Trophoblast cell (in vitro differentiated cells and primary cell): Measurements from ENCODE around the gene NDST3.

ENCODE experiments used
- DNase-seq, 2 donors: peaks; one replicate each; pipeline ENCODE4 v3.0.0-alpha.2; 2016
- H2AFZ ChIP-seq: 2 replicates; pipeline ENCODE4 v1.6.1; 2013; ENCODE audit warnings: low read length, moderate library complexity, mild to moderate bottlenecking; ENCODE audit not compliant: insufficient read depth, poor library complexity
- H2AK5ac ChIP-seq: 2 replicates; pipeline ENCODE4 v1.6.1; 2013; ENCODE audit warnings: mild to moderate bottlenecking, low read length
- H2BK120ac ChIP-seq: 2 replicates; pipeline ENCODE4 v1.6.1; 2013; ENCODE audit warnings: low read length, mild to moderate bottlenecking, moderate library complexity; ENCODE audit not compliant: insufficient read depth, poor library complexity
- H2BK12ac ChIP-seq: 2 replicates; pipeline ENCODE4 v1.6.1; 2013; ENCODE audit warnings: mild to moderate bottlenecking, low read length, moderate library complexity
- H2BK5ac ChIP-seq: 2 replicates; pipeline ENCODE4 v1.6.1; 2013; ENCODE audit warnings: low read length, low read depth, moderate library complexity, mild to moderate bottlenecking; ENCODE audit not compliant: poor library complexity
- H3K14ac ChIP-seq: 2 replicates; pipeline ENCODE4 v1.6.1; 2013; ENCODE audit warnings: mild to moderate bottlenecking, low read length
- H3K18ac ChIP-seq: 2 replicates; pipeline ENCODE4 v1.6.1; 2013; ENCODE audit warnings: mild to moderate bottlenecking, low read length
- H3K23ac ChIP-seq: 2 replicates; pipeline ENCODE4 v1.6.1; 2013; ENCODE audit warnings: low read length
- H3K27ac ChIP-seq: 2 replicates; pipeline ENCODE4 v1.5.1; 2013; ENCODE audit warnings: low read depth, mild to moderate bottlenecking, inconsistent platforms, low read length, moderate library complexity
- H3K27me3 ChIP-seq: 2 replicates; pipeline ENCODE4 v1.6.1; 2013; ENCODE audit warnings: inconsistent platforms, mild to moderate bottlenecking, low read length, moderate library complexity; ENCODE audit not compliant: insufficient read depth
- H3K36me3 ChIP-seq, 2 experiments: 1 replicate in 1 of 2; 2 replicates in 1 of 2; pipeline ENCODE4 v1.6.1; 2013; ENCODE audit warnings: low read length in 2 of 2, mild to moderate bottlenecking in 2 of 2, moderate library complexity in 1 of 2; ENCODE audit not compliant: insufficient read depth in 2 of 2, control insufficient read depth in 1 of 2
- H3K4ac ChIP-seq: 2 replicates; pipeline ENCODE4 v1.6.1; 2013; ENCODE audit warnings: low read depth, mild to moderate bottlenecking, low read length, moderate library complexity
- H3K4me1 ChIP-seq, 2 experiments: 1 replicate in 1 of 2; 2 replicates in 1 of 2; pipeline ENCODE4 v1.6.1; 2013; ENCODE audit warnings: low read length in 2 of 2, mild to moderate bottlenecking in 2 of 2, moderate library complexity in 1 of 2; ENCODE audit not compliant: insufficient read depth in 2 of 2, control insufficient read depth in 1 of 2
- H3K4me2 ChIP-seq: 2 replicates; pipeline ENCODE4 v1.6.1; 2013; ENCODE audit warnings: inconsistent platforms, mild to moderate bottlenecking, low read length, moderate library complexity
- H3K4me3 ChIP-seq: 2 replicates; pipeline ENCODE4 v1.5.1; 2013; ENCODE audit warnings: mild to moderate bottlenecking, low read depth, low read length, inconsistent platforms
- H3K79me1 ChIP-seq: one replicate; pipeline ENCODE4 v1.6.1; 2013; ENCODE audit warnings: low read length
- H3K79me2 ChIP-seq: 2 replicates; pipeline ENCODE4 v1.6.1; 2013; ENCODE audit warnings: low read length, mild to moderate bottlenecking; ENCODE audit not compliant: control insufficient read depth, insufficient read depth, poor library complexity
- H3K9ac ChIP-seq: 2 replicates; pipeline ENCODE4 v1.6.1; 2013; ENCODE audit warnings: mild to moderate bottlenecking, low read length
- H3K9me3 ChIP-seq: 2 replicates; pipeline ENCODE4 v1.6.1; 2013; ENCODE audit warnings: low read depth, mild to moderate bottlenecking, control low read depth, inconsistent platforms, low read length; ENCODE audit not compliant: insufficient read depth
- H4K12ac ChIP-seq: 2 replicates; pipeline ENCODE4 v1.6.1; 2013; ENCODE audit warnings: low read depth, mild to moderate bottlenecking, low read length, moderate library complexity
- H4K8ac ChIP-seq: 2 replicates; pipeline ENCODE4 v1.6.1; 2013; ENCODE audit warnings: low read depth, mild to moderate bottlenecking, low read length, moderate library complexity
- H4K91ac ChIP-seq: one replicate; pipeline ENCODE4 v1.6.1; 2013; ENCODE audit warnings: low read depth, mild to moderate bottlenecking, low read length, moderate library complexity
- WGBS: extraction: QIAGEN DNeasy Blood & Tissue Kit; methylation state at CpG from one replicate; pipeline ENCODE4 v1.1.7; 2013; ENCODE audit warnings: missing lambda C conversion rate; ENCODE audit not compliant: insufficient read length, insufficient coverage; ENCODE audit errors: extremely low coverage; 5-methylcytosine and 5-hydroxymethylcytosine counted together

Gene NDST3

DNA sequence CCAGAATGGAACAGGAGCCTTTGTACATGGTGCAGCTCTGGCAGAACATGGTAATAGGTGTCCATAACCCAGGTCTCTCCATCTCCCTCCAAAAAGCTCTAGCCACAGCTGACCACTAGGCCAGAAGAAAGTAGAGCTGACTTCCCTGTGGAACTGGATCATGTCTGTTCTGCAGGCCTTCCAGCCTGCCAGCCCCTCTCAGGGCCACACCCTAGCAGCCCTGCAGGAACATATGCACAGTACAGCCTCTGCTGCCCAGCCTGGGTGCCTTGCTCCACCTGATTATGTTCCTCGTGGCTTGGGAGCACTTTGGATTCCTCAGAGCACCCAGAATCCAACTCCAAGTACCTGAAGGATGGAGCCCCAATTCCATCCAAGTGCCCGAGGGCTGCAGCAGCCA is 12.0 kb downstream of the NDST3 start:
- Histone ChIP-seq H4K12ac (no peak overlapping the region), H3K36me3 (no peaks in the 10 kb centered on the region), H3K79me1 (no peaks in the 10 kb centered on the region), H3K23ac (no peak overlapping the region), H2BK12ac (no peak overlapping the region), H2BK120ac (no peak overlapping the region), H2AK5ac (no peak overlapping the region), H4K91ac (no peak overlapping the region), H3K4me1 (no peaks in the 10 kb centered on the region), H2AFZ (no peak overlapping the region), H3K18ac (no peak overlapping the region), H4K8ac (no peak overlapping the region), H3K4me2 (no peak overlapping the region), H3K4ac (no peak overlapping the region), H3K27me3 (no peaks in the 10 kb centered on the region), H3K14ac (no peak overlapping the region), H3K4me3 (no peak overlapping the region), H3K79me2 (no peaks in the 10 kb centered on the region), H2BK5ac (no peak overlapping the region), H3K9ac (no peak overlapping the region), H3K9me3 (no peaks in the 10 kb centered on the region), H3K27ac (no peak overlapping the region)
- no peak for DNase-seq
- no CpG with 5 or more reads among the region's 2 CpGs for WGBS

DNA sequence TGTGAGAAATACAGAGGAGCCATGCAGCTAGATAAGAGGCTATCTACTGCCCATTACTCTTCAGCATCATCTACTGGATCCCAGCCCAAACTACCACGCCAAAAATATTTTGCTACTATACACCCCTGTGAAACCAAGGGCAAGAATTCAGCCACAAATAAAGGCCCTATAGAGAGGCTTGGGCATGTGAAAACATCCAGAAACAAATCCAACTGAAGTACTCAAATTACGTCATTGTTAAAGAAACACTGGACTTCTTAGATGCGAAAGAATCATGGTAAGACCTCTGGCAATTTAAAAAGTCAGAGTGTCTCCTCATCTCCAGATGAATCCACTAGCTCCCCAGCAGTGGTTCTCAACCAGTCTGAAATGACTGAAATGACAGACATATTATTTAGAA is 12.8 kb downstream of the NDST3 start:
- Histone ChIP-seq H3K79me2 (no peaks in the 10 kb centered on the region), H3K36me3 (no peaks in the 10 kb centered on the region), H2AK5ac (no peak overlapping the region), H2BK120ac (no peak overlapping the region), H3K27ac (no peak overlapping the region), H3K4me1 (no peaks in the 10 kb centered on the region), H3K79me1 (no peaks in the 10 kb centered on the region), H3K4ac (no peak overlapping the region), H3K9me3 (no peaks in the 10 kb centered on the region), H3K4me3 (no peak overlapping the region), H3K23ac (no peak overlapping the region), H4K8ac (no peak overlapping the region), H3K27me3 (no peaks in the 10 kb centered on the region), H3K9ac (no peak overlapping the region), H2BK5ac (no peak overlapping the region), H2AFZ (no peak overlapping the region), H4K91ac (no peak overlapping the region), H2BK12ac (no peak overlapping the region), H3K14ac (no peak overlapping the region), H3K18ac (no peak overlapping the region), H4K12ac (no peak overlapping the region), H3K4me2 (no peak overlapping the region)
- DNase-seq, result no peak
- no CpG with 5 or more reads among the region's 3 CpGs for WGBS

GRCh38 chr4:118058955-118059354 is 24.7 kb downstream of the NDST3 start:
- no peak overlapping the region for H3K9ac ChIP-seq
- no peak overlapping the region for H3K14ac ChIP-seq
- DNase-seq, result no peak
- no peaks in the 10 kb centered on the region for H3K4me1 ChIP-seq
- no peak overlapping the region for H3K18ac ChIP-seq
- H2AK5ac ChIP-seq, result no peak overlapping the region
- H4K91ac ChIP-seq, result no peak overlapping the region
- no peak overlapping the region for H4K8ac ChIP-seq
- H3K36me3 ChIP-seq, result no peaks in the 10 kb centered on the region
- H3K23ac ChIP-seq, result no peak overlapping the region
- H3K27me3 ChIP-seq, result no peaks in the 10 kb centered on the region
- no peaks in the 10 kb centered on the region for H3K79me2 ChIP-seq
- H3K4me3 ChIP-seq, result no peak overlapping the region
- no peak overlapping the region for H3K27ac ChIP-seq
- H3K4ac ChIP-seq, result no peak overlapping the region
- no peak overlapping the region for H2AFZ ChIP-seq
- H4K12ac ChIP-seq, result no peak overlapping the region
- H3K79me1 ChIP-seq, result no peaks in the 10 kb centered on the region
- no peak overlapping the region for H3K4me2 ChIP-seq
- no CpG with 5 or more reads among the region's 2 CpGs for WGBS
- no peak overlapping the region for H2BK5ac ChIP-seq
- no peaks in the 10 kb centered on the region for H3K9me3 ChIP-seq
- H2BK12ac ChIP-seq, result no peak overlapping the region
- H2BK120ac ChIP-seq, result no peak overlapping the region

DNA sequence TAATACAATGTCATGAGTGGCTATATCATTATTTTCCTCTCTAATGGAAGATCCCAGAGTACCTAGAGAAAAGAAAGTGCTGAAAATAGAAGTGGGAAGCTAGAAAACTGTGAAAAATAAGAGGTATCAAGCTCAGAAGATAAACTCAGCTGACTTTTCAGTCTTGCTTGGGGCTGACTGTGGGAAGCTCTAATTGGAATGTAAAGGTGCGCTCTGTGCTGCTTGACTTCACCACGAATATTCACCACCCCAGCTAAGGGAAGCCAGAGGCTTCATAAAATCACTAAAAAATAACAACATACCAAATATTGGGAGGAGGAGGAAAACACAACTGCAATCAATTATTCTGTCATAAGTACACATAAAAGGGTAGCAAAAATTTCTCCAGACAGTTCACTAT is 25.1 kb downstream of the NDST3 start:
- Histone ChIP-seq H3K36me3 (no peaks in the 10 kb centered on the region), H2BK120ac (no peak overlapping the region), H3K23ac (no peak overlapping the region), H2BK12ac (no peak overlapping the region), H2AK5ac (no peak overlapping the region), H3K4me3 (no peak overlapping the region), H3K4me2 (no peak overlapping the region), H3K14ac (no peak overlapping the region), H3K79me1 (no peaks in the 10 kb centered on the region), H4K91ac (no peak overlapping the region), H3K27me3 (no peaks in the 10 kb centered on the region), H3K27ac (no peak overlapping the region), H4K8ac (no peak overlapping the region), H3K9me3 (no peaks in the 10 kb centered on the region), H2BK5ac (no peak overlapping the region), H2AFZ (no peak overlapping the region), H3K4ac (no peak overlapping the region), H3K9ac (no peak overlapping the region), H3K18ac (no peak overlapping the region), H3K4me1 (no peaks in the 10 kb centered on the region), H4K12ac (no peak overlapping the region), H3K79me2 (no peaks in the 10 kb centered on the region)
- no CpG with 5 or more reads among the region's 2 CpGs for WGBS
- no peak for DNase-seq
